Dedifferentiated amniotic fluid mesenchymal stem cell (primary cell): ENCODE measurements around the gene HMCN2.
A peak's percentile ranks its signal among the peaks of the same experiment; 100 is the strongest.

Source experiments
- DNase-seq: peaks from one replicate; pipeline ENCODE4 v3.0.0-alpha.2; 2016; ENCODE audit errors: extremely low spot score

Gene HMCN2

DNA sequence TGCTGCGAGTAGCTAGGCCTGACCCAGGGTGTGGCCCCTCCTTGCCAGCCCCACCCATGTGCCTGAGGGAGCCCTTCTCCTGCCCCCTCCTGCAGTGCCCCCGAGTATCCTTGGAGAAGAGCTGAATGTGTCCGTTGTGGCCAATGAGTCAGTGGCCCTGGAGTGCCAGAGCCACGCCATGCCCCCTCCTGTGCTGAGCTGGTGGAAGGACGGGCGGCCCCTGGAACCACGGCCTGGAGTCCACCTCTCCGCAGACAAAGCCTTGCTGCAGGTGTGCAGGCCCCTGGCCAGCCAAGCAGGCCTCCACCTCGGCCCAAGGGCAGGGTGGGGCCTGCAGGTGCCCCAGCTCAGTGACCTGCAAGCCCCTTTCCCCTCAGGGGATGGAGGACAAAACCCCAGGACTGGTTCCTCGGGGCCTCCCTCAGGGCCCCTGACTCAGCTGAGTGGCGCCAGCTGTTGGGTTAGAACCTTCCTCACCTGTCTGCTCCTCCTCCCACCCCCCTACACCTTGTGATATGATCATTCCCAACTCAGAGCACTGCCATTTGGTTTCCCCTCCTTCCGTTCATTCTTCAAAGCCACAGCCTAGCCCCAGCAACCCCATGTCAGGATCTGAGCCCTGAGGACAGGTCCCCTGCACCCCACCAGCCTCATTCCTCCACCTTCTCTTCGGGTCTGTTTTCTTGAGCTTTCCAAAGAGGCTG is 99.2 kb downstream of the HMCN2 start:
- DNase-seq = no peak

DNA sequence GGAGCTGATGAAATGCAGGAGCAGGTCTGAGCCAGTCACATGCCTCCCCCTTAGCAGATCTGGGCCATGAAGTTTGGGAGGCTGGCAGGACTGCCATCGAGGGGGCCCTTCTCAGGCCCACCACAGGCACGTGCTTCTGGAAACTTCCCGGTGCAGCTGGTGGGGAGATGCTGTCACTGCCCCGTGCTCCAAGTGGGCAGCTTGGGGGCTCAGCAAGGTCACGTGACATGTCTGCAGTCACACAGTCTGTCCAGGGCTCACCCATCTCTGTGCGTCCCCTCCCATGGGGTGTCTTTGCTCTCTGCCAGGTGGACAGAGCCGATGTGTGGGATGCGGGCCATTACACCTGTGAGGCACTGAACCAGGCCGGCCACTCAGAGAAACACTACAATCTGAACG is 99.8 kb downstream of the HMCN2 start:
- no peak for DNase-seq

DNA sequence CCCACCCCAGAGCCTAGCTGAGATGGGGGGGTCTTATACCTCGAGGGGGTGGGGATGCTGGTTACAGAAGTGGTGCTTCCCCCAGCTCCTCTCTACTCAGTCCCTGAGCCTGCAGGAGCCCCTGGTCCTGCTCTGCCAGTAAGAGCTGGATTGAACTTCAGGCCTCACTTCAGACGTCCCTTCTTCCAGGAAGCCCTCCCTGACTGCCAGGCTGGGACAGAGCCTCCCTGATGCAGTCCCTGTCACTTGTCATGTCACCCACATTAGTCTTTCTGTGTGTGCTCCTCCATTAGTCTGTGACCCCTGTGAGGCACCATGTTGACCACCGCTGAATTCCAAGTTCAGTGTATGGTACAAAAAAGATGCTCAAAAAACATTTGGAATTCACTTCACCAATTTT is 100.5 kb downstream of the HMCN2 start:
- DNase-seq = no peak

DNA sequence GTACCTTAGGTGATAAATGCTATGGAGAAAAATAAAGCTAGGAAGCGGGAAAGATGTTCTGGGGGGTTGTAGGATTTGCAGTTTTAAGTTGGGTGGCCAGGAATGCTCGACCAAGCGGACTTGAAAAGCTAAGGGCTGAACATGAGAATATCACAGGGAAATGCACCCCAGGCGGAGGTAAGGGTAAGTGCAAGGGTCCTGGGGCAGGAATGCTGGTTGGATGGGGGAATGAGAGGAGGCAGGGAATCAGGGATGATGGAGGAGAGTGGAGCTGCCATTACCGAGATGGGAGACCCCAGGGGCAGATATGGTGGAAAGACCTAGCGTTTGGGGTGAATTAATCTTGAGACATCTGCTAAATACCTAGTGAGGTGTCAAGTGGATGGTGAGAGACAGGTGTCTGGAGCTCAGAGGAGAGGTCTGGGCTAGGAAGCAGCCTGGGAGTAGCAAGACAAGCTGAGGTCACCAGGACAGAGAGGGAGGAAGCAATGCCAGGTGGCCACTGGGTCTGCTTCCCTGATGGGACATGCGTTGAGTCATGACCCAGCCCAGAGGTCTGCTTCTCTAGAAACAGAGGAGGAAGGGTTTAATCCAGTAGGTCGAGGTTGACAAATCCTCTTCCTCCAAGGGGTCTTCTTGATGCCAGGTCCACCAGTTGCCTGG is 101.5 kb downstream of the HMCN2 start:
- no peak for DNase-seq

DNA sequence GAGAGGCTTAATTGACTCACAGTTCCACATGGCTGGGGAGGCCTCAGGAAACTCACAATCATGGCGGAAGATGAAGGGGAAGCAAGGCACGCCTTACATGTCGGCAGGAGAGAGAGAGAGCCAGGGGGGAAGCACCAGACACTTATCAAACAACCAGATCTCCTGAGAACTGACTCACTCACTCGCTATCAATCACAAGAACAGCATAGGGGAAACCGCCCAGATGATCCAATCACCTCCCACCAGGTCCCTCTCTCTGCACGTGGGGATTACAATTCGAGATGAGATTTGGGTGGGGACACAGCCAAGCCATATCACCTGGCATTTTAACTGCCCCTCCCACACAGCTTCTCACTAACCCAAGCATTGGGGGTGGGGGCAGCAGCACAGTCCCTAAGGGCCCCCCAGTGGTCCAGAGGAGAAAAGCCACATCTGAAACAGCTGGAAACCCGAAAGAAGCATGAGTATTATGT is 103.1 kb downstream of the HMCN2 start:
- DNase-seq = no peak

GRCh38 chr9:130370226-130370625 is 104.7 kb downstream of the HMCN2 start:
- DNase-seq = no peak

GRCh38 chr9:130371196-130371966 is 105.8 kb downstream of the HMCN2 start:
- DNase-seq = peak; percentile 37

GRCh38 chr9:130372057-130372456 is 106.5 kb downstream of the HMCN2 start:
- DNase-seq = no peak

- DNase-seq = no peak
Measured at GRCh38 chr9:130373679-130374325, 108.2 kb downstream of the HMCN2 start.

GRCh38 chr9:130377612-130378011 is 112.1 kb downstream of the HMCN2 start:
- DNase-seq = no peak

DNA sequence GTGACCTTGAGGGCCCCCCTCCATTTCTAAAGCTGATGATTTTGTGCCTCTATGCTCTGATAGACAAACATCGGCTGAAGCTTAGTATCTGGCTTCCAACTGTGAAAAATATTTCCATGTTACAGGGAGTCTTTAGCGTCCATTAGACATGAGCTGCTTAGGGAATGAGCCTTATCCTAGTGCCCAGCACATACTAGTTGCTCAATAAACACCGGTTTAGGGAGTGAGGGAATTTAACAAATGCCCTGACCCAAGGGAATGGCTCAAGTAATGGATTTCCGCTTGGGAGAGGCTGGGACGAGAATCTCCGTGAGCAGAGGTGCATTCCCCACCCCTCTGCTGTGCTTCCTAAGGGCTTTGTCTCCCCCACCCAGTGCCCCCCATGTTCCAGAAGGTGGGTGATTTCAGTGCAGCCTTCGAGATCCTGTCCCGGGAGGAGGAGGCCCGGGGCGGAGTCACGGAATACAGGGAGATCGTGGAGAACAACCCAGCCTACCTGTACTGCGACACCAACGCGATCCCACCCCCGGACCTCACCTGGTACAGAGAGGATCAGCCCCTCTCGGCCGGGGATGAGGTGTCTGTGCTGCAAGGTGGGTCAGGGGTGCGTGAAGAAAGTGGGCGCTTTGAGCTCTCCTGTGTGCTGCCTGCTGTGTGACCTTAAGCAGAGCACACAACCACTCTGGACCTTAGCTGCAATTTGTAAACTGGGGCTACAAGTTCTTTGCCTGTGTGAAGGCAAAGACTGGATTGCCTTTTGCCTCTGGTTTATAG is 113.5 kb downstream of the HMCN2 start:
- no peak for DNase-seq

GRCh38 chr9:130379649-130379970 is 114.0 kb downstream of the HMCN2 start:
- DNase-seq = no peak

GRCh38 chr9:130380920-130381469 is 115.4 kb downstream of the HMCN2 start:
- no peak for DNase-seq

DNA sequence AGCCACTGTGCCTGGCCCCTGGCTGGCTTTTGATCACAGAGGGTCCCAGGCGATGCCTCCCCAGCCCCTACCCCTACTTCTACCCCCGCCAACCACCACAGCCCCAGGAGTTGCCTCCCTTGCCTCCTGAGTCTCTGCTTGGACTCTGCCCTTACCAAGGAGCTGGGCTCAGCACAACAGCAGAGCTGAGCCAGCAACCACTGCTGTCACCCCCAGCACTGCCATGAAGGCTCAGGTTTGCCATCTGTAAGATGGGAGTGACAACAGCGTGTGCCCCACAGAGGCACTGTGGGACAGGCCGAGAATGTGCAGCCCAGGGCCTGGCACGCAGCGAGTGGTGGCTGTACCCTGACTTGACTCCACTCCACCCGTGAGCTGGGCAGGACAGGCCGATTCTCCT is 116.1 kb downstream of the HMCN2 start:
- DNase-seq = no peak

DNA sequence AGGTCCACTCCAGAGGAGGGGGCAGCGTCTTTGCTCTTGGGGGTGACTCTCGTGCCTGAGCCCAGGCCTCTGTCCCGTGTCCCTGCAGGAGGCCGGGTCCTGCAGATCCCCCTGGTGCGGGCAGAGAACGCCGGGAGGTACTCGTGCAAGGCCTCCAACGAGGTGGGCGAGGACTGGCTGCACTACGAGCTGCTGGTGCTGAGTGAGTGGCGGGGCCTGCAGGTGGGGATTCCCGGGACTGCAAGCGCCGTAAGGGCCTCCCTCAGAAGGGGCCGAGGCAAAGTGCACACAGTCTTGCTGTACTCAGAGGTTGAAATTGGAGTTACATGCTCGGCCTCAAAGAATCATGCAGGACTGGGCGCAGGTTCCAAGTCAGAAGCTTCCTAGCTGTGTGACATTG is 116.5 kb downstream of the HMCN2 start:
- no peak for DNase-seq

GRCh38 chr9:130382636-130383349 is 117.2 kb downstream of the HMCN2 start:
- DNase-seq = no peak

- DNase-seq = no peak
Measured at GRCh38 chr9:130383350-130383715, 117.8 kb downstream of the HMCN2 start.

GRCh38 chr9:130383979-130384676 is 118.6 kb downstream of the HMCN2 start:
- no peak for DNase-seq

- no peak for DNase-seq
Measured at GRCh38 chr9:130385257-130385656, 119.7 kb downstream of the HMCN2 start.

DNA sequence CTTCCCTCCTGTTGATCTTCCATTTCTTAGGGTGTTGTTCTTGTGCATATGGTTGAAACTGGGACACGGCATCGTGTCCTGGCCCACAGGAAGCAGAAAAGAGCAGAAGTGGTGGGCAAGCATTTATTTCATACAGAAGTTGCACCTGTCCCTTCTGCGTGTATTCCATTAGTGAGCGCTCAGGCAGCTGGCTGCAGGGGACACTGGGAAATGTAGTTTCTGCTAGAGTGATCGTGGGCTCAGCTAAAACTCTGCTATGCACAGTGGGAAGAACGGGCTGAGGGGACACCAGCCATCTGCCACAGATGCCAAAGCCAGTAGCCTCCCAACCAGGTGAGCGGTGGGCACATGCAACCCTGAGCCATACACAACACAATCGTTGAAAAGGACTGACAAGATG is 121.8 kb downstream of the HMCN2 start:
- no peak for DNase-seq
